Measurements from ENCODE around the gene HDGF. TPM values are rescaled to one million over a fixed set of nuclear protein-coding genes. Genes with fewer than 3 reads are reported as not detected.

Gene HDGF
- total RNA-seq, 1 donor from 2014 or later: 296 TPM

DNA sequence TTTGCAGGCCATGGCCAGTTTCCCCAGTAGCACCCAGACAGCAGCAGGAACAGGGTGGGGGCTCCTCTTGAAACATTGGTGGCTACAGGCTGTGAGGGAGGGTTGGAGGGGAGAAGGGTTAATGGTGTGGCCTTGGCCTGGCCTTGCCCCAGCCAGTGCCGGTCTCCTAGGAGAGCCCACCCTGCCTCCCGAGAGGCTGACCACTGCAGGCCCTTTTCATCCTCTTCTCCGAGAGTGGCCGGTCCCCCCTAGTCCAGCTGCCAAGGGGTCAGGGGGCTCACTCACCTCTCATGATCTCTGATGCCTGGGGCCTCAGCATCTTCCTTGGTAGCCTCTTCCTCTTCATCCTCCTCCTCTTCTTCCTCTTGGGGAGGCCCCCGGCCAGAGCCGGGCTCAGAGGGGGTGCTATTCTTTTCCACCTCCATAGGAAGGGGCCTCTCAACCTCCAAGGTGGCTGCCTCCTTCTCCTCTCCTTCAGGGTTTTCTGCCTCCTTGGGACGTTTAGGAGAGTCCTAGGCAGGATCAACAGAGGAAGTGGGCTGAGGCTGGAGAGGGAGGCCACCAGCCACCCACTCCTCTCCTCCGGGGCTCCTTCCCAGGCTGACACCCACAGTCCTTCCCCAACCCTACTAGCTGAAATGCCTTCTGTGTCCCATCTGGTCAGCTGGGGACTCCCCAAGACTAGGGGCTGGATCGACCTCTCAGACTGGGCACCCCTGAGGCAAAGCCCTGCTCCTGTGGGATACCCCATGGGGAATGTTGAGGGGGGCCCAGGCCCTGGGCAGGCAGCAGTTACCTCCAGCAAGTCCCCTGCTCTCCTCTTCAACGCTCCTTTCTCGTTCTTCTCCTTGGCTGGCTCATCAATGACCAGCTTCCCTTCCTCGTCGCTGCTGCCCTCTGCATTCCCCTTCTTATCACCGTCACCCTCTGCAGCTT lies 7.8 kb downstream of the HDGF start:
- H3K36me3 ChIP-seq (ENCODE audit: control insufficient read depth, insufficient read depth, low read length): peaks cover 3% of the 10 kb centered on the region
- DNase-seq (ENCODE audit: low read depth): no peak

GRCh38 chr1:156742801-156743200 lies 8.7 kb downstream of the HDGF start:
- no peaks in the 10 kb centered on the region for H3K27me3 ChIP-seq (ENCODE audit: control insufficient read depth, insufficient read depth, low read length)
- H3K4me3 ChIP-seq (ENCODE audit: low read depth, low read length): no peak overlapping the region
- peaks cover 5% of the 10 kb centered on the region for H3K36me3 ChIP-seq (ENCODE audit: control insufficient read depth, insufficient read depth, low read length)
- TF ChIP-seq, protein P1, sequence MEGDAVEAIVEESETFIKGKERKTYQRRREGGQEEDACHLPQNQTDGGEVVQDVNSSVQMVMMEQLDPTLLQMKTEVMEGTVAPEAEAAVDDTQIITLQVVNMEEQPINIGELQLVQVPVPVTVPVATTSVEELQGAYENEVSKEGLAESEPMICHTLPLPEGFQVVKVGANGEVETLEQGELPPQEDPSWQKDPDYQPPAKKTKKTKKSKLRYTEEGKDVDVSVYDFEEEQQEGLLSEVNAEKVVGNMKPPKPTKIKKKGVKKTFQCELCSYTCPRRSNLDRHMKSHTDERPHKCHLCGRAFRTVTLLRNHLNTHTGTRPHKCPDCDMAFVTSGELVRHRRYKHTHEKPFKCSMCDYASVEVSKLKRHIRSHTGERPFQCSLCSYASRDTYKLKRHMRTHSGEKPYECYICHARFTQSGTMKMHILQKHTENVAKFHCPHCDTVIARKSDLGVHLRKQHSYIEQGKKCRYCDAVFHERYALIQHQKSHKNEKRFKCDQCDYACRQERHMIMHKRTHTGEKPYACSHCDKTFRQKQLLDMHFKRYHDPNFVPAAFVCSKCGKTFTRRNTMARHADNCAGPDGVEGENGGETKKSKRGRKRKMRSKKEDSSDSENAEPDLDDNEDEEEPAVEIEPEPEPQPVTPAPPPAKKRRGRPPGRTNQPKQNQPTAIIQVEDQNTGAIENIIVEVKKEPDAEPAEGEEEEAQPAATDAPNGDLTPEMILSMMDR (IDR thresholded peaks at IDR 0.05; ENCODE audit: insufficient read depth, low read length, poor library complexity, severe bottlenecking): no peak
- no peak for DNase-seq (ENCODE audit: low read depth)

More for the DNA sequence above, 7.8 kb downstream of the HDGF start:
- Histone ChIP-seq H3K27me3 (ENCODE audit: control insufficient read depth, insufficient read depth, low read length) (no peaks in the 10 kb centered on the region), H3K4me3 (ENCODE audit: low read depth, low read length) (no peak overlapping the region)
- TF ChIP-seq, protein P1 (IDR thresholded peaks at IDR 0.05; ENCODE audit: insufficient read depth, low read length, poor library complexity, severe bottlenecking): no peak

- H3K36me3 ChIP-seq (ENCODE audit: control insufficient read depth, insufficient read depth, low read length): peaks cover 5% of the 10 kb centered on the region
- no peaks in the 10 kb centered on the region for H3K27me3 ChIP-seq (ENCODE audit: control insufficient read depth, insufficient read depth, low read length)
- DNase-seq (ENCODE audit: low read depth): no peak
- no peak overlapping the region for H3K4me3 ChIP-seq (ENCODE audit: low read depth, low read length)
- TF ChIP-seq, protein P1 (IDR thresholded peaks at IDR 0.05; ENCODE audit: insufficient read depth, low read length, poor library complexity, severe bottlenecking): no peak
These were observed 9.5 kb downstream of the HDGF start for GRCh38 chr1:156742017-156742416.

GRCh38 chr1:156741481-156741983 lies 9.9 kb downstream of the HDGF start:
- DNase-seq (ENCODE audit: low read depth): no peak
- no peak overlapping the region for H3K4me3 ChIP-seq (ENCODE audit: low read depth, low read length)
- no peaks in the 10 kb centered on the region for H3K27me3 ChIP-seq (ENCODE audit: control insufficient read depth, insufficient read depth, low read length)
- H3K36me3 ChIP-seq (ENCODE audit: control insufficient read depth, insufficient read depth, low read length): peaks cover 5% of the 10 kb centered on the region
- TF ChIP-seq, protein P1 (IDR thresholded peaks at IDR 0.05; ENCODE audit: insufficient read depth, low read length, poor library complexity, severe bottlenecking): no peak

DNA sequence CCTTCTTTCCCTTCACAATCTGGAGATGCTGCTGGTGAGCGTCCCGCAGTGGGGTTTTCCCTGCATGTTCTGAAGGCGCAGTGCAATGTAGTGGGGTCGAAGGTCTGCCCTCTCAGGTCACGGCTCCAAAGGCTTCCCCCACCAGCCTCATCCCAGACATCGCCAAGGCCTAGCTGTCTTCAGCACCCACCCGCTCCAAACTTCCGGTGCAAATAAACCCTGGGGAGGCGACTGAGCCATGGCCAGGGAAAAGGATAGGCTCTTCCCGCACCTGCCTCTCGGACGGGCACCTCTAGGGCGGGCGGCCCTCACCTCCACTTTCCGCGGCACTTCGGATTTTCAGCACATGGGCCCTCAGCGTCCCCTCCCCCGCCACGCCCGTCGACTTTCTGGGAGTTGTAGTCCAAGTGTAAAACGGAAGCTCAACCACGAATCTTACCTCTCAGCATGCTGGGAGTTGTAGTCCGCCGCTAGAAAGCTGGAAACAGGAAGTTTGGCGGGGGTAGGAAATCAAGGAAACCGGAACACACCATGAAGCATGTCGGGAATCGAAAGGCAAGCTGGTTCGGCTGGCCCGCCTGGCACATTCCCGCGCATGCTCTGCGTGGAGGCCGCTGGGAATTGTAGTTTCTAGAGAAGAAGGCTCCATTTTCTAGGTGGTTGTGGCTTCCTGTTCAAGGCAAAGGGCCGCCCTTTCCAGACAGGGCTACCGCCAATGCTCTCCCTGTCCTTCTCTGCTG lies 10.6 kb downstream of the HDGF start, which contains the start of gene MRPL24:
Gene MRPL24 (minus strand): TSS at position 348 of the 740 bp plus-strand sequence. CDS start 2,384 bp downstream, outside the sequence.
- DNase-seq (ENCODE audit: low read depth): peak; percentile 99
- H3K27me3 ChIP-seq (ENCODE audit: control insufficient read depth, insufficient read depth, low read length): no peaks in the 10 kb centered on the region
- peak within 1 kb of the TSS; percentile 58 for H3K4me3 ChIP-seq (ENCODE audit: low read depth, low read length)
- TF ChIP-seq, protein P1 (IDR thresholded peaks at IDR 0.05; ENCODE audit: insufficient read depth, low read length, poor library complexity, severe bottlenecking): no peak
- peaks cover 5% of the 10 kb centered on the region for H3K36me3 ChIP-seq (ENCODE audit: control insufficient read depth, insufficient read depth, low read length)
